ENCODE results near the gene THADA. TPM values are rescaled to one million over a fixed set of nuclear protein-coding genes. Genes with fewer than 3 reads are reported as not detected.

THADA gene
- total RNA-seq, 1 donor from 2014 or later, result 48.4 TPM

DNA sequence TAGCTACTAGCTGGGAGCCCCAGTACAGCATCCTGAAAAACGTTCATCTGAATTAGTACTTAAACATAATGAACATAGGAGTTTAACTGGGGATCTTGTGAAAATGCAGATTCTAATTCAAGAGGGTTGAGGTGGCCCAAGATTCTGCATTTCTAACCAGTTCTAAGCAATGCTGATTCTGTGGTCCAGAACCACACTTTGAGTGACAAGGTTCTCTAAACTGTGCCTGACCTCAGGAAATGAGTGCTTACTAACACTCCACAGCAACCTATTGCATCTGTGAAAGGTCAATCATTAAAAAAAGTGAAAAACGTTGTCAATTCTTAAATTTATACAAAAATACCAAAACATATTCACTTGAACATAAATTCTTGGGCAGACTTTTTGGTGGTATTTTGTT is 212.3 kb downstream of the THADA start:
- DNase-seq (ENCODE audit: low spot score), result no peak
- intact Hi-C loops (cut with micrococcal nuclease), result no loop called here
- no peaks in the 10 kb centered on the region for H3K27me3 Mint-ChIP-seq (ENCODE audit: low read depth)
- peaks cover 51% of the 10 kb centered on the region for H3K36me3 Mint-ChIP-seq (ENCODE audit: low read depth)
- peaks cover 44% of the 10 kb centered on the region for H3K4me1 Mint-ChIP-seq (ENCODE audit: low read depth)
- H3K4me3 Mint-ChIP-seq (ENCODE audit: low read depth), result no peak overlapping the region
- H3K9me3 Mint-ChIP-seq, result no peaks in the 10 kb centered on the region
- no peak overlapping the region for H3K27ac Mint-ChIP-seq

DNA sequence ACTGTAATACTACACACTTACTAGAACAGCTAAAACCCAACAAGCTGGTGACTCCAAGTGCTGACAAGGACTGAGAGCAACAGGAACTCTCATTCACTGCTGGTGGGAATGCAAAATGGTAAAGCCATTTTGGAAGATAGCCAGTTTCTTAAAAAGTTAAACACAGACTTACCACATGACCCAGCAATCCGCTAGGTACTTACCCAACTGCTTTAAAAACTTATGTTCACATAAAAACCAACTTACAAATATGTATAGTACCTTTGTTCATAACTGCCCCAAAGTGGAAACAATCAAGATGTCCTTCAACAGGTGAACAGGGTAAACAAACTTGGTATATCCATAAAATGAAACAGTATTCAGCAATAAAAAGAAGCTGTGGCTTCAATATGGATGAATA is 216.3 kb downstream of the THADA start:
- Mint-ChIP-seq H3K36me3 (ENCODE audit: low read depth) (peaks cover 50% of the 10 kb centered on the region), H3K4me3 (ENCODE audit: low read depth) (no peak overlapping the region), H3K27me3 (ENCODE audit: low read depth) (no peaks in the 10 kb centered on the region), H3K27ac (no peak overlapping the region), H3K9me3 (no peaks in the 10 kb centered on the region), H3K4me1 (ENCODE audit: low read depth) (peaks cover 33% of the 10 kb centered on the region)
- DNase-seq (ENCODE audit: low spot score), result no peak
- intact Hi-C loops (cut with micrococcal nuclease), result no loop called here

DNA sequence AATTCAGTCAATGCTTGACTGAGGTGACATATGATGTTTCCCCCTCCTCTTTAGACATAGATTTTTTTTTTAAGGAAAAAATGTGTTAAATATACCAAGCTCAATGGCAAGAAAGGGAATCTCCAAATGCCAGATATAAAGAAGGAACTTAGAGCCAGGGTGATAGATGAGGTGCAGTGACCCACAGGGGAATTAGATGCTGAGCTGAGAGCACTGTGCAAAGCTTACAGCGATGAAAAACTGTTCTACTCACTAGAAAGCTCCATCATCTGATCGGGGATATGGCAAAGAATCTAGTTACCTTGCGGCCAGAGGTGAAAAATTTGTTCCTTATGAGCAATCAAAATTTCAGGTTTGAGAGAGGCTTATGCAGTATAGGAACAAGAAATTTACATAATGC is 218.5 kb downstream of the THADA start:
- H3K27me3 Mint-ChIP-seq (ENCODE audit: low read depth), result no peaks in the 10 kb centered on the region
- H3K27ac Mint-ChIP-seq, result no peak overlapping the region
- H3K4me1 Mint-ChIP-seq (ENCODE audit: low read depth), result peaks cover 19% of the 10 kb centered on the region
- no peaks in the 10 kb centered on the region for H3K9me3 Mint-ChIP-seq
- DNase-seq (ENCODE audit: low spot score), result no peak
- intact Hi-C loops (cut with micrococcal nuclease), result no loop called here
- peaks cover 34% of the 10 kb centered on the region for H3K36me3 Mint-ChIP-seq (ENCODE audit: low read depth)
- H3K4me3 Mint-ChIP-seq (ENCODE audit: low read depth), result no peak overlapping the region

DNA sequence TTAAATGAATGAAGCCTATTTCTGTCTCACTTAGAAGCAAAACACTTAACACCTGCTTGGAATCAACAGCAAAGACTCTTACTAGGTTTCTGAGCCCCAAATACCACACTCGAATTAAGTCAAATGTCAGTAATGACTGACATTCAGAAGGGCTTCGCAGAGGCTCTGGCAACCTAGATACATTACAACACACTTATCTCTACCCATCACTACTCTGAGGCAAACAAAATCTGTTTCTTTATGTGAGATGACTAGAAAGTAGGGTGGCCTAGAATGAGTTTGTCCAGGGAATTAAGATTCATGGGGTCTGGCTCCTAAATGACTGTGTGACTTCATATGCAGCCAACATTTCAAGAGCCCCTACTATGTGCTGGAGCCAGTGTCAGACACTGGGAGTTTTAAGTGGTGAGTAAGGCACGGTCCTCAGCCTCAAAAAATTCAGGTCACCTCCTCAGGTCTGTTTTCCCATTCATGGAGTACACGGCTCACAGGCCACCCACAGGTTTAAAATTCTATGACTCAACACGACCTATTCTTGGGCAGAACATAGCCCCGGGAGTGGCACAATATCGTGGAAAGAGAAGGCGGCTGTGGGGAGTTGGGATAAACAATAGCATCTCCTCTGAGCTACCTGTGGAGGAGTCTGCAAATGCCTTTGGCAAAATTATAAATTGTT is 219.2 kb downstream of the THADA start:
- Mint-ChIP-seq H3K9me3 (no peaks in the 10 kb centered on the region), H3K4me3 (ENCODE audit: low read depth) (no peak overlapping the region), H3K27ac (no peak overlapping the region), H3K36me3 (ENCODE audit: low read depth) (peaks cover 28% of the 10 kb centered on the region), H3K4me1 (ENCODE audit: low read depth) (peaks cover 18% of the 10 kb centered on the region), H3K27me3 (ENCODE audit: low read depth) (no peaks in the 10 kb centered on the region)
- no peak for DNase-seq (ENCODE audit: low spot score)
- intact Hi-C loops (cut with micrococcal nuclease), result no loop called here

DNA sequence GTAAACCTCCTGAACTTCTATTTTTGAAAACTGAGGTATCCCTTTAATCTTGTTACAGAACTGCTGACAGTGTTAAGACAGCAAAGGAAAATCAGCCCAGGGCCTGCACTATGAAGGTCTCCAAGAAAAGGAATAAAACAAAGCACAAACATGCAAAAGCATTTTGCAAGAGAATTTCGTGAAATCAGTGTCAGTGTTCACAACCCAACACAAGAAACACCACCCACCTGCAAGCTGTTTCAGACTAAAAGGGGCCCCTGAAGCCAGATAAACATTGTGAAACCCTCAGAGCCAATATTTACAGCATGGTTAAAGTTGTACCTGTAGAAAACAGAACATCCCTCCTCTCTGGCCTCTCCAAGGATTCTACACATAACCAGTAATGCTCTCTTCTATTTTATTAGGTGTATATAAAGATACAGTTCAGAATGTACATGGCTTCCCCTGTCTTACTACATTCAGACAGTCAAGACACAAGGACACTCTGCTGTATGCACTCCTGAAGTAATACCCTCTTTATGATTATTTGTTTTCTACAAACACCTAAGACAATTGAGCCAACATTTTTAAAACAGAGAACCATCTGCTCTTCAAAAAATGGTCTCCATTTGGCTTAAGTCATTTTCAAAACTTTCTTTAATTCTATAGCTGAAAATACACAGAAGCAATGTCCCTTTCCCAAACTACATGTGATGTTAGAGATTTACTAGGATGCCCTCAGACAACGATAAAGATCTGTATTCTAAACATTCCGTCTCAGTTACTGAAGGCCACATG is 219.9 kb downstream of the THADA start:
- Mint-ChIP-seq H3K4me1 (ENCODE audit: low read depth) (peaks cover 18% of the 10 kb centered on the region), H3K27ac (no peak overlapping the region), H3K4me3 (ENCODE audit: low read depth) (no peak overlapping the region)

GRCh38 chr2:43372416-43373081 is 223.3 kb downstream of the THADA start:
- H3K27me3 Mint-ChIP-seq (ENCODE audit: low read depth), result no peaks in the 10 kb centered on the region
- DNase-seq (ENCODE audit: low spot score), result no peak
- no peak overlapping the region for H3K27ac Mint-ChIP-seq
- intact Hi-C loops (cut with micrococcal nuclease), result no loop called here
- peaks cover 13% of the 10 kb centered on the region for H3K36me3 Mint-ChIP-seq (ENCODE audit: low read depth)
- H3K4me3 Mint-ChIP-seq (ENCODE audit: low read depth), result no peak overlapping the region
- no peaks in the 10 kb centered on the region for H3K9me3 Mint-ChIP-seq
- H3K4me1 Mint-ChIP-seq (ENCODE audit: low read depth), result peaks cover 17% of the 10 kb centered on the region

More for the DNA sequence above, 219.9 kb downstream of the THADA start:
- Mint-ChIP-seq H3K9me3 (no peaks in the 10 kb centered on the region), H3K36me3 (ENCODE audit: low read depth) (peaks cover 28% of the 10 kb centered on the region), H3K27me3 (ENCODE audit: low read depth) (no peaks in the 10 kb centered on the region)
- DNase-seq (ENCODE audit: low spot score), result no peak
- intact Hi-C loops (cut with micrococcal nuclease), result no loop called here

DNA sequence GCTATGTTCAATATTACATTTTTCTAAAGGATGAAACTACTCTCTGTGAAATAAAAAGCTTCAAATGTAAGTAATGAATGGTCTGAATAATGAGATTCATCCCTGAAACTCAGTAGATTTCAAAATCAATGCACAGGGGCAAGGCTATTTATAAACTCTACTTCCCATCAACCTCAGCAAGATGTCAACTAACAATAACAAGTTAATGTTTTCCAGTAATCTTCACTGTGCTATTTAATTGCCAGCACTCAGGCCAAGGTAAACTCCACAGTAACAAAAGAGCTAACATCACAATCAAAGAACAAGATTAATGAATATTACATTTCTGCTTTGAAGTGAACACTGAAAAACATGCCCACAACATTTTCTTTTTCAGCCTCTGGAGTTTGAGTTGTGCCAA is 225.1 kb downstream of the THADA start:
- DNase-seq (ENCODE audit: low spot score), result no peak
- Mint-ChIP-seq H3K9me3 (no peaks in the 10 kb centered on the region), H3K4me1 (ENCODE audit: low read depth) (peaks cover 11% of the 10 kb centered on the region), H3K36me3 (ENCODE audit: low read depth) (peaks cover 12% of the 10 kb centered on the region), H3K27ac (no peak overlapping the region), H3K27me3 (ENCODE audit: low read depth) (no peaks in the 10 kb centered on the region), H3K4me3 (ENCODE audit: low read depth) (no peak overlapping the region)
- intact Hi-C loops (cut with micrococcal nuclease), result no loop called here

GRCh38 chr2:43370146-43370545 is 225.7 kb downstream of the THADA start:
- intact Hi-C loops (cut with micrococcal nuclease), result no loop called here
- Mint-ChIP-seq H3K4me3 (ENCODE audit: low read depth) (no peak overlapping the region), H3K27ac (no peak overlapping the region), H3K27me3 (ENCODE audit: low read depth) (no peaks in the 10 kb centered on the region), H3K4me1 (ENCODE audit: low read depth) (peaks cover 10% of the 10 kb centered on the region), H3K36me3 (ENCODE audit: low read depth) (peaks cover 12% of the 10 kb centered on the region), H3K9me3 (no peaks in the 10 kb centered on the region)
- no peak for DNase-seq (ENCODE audit: low spot score)

DNA sequence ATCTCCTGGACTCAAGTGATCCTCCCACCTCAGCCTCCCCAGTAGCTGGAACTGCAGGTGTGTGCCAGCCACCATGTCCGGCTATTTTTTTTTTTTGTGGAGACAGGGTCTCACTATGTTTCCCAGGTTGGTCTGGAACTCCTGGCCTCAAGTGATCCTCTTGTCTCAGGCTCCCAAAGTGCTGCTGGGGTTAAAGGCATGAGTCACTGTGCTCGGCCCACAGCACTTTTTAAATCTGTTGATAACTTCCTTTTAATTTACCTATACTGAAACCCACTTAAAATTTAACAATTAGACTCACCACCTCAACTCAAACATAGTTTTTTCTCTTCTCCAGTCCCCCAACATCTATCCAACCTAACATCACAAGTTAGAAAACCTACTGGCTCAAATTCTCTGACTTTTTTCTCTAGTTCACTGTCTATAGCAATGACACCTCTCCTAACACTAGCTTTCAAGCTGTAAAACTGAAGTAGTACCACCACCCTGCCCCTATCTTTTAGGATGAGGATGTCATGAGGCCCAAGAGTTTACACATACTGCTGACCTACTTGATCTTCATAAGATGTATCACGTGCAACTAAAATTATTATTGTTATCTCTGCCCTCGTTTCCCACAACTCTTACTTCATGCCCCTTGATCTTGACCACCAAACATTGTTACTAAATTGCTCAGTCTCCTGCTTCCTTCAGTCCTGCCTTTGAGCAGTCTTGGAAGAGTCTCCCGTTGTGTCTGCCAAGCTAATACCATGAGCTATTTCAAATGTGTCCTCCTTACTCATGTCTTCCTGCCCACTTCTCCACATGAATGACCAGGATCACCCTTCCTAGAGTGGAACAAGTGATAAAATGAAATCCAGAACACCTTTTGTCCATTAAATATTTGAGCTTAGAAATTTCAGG is 227.1 kb downstream of the THADA start:
- peaks cover 10% of the 10 kb centered on the region for H3K4me1 Mint-ChIP-seq (ENCODE audit: low read depth)
- intact Hi-C loops (cut with micrococcal nuclease), result no loop called here
- no peak for DNase-seq (ENCODE audit: low spot score)
- no peaks in the 10 kb centered on the region for H3K9me3 Mint-ChIP-seq
- no peak overlapping the region for H3K4me3 Mint-ChIP-seq (ENCODE audit: low read depth)
- no peak overlapping the region for H3K27ac Mint-ChIP-seq
- peaks cover 15% of the 10 kb centered on the region for H3K36me3 Mint-ChIP-seq (ENCODE audit: low read depth)
- no peaks in the 10 kb centered on the region for H3K27me3 Mint-ChIP-seq (ENCODE audit: low read depth)

- Mint-ChIP-seq H3K4me3 (ENCODE audit: low read depth) (no peak overlapping the region), H3K9me3 (no peaks in the 10 kb centered on the region), H3K27me3 (ENCODE audit: low read depth) (no peaks in the 10 kb centered on the region), H3K4me1 (ENCODE audit: low read depth) (peaks cover 10% of the 10 kb centered on the region), H3K27ac (no peak overlapping the region), H3K36me3 (ENCODE audit: low read depth) (peaks cover 15% of the 10 kb centered on the region)
- intact Hi-C loops (cut with micrococcal nuclease), result no loop called here
- DNase-seq (ENCODE audit: low spot score), result no peak
Measured at GRCh38 chr2:43367012-43367782, 228.6 kb downstream of the THADA start.

DNA sequence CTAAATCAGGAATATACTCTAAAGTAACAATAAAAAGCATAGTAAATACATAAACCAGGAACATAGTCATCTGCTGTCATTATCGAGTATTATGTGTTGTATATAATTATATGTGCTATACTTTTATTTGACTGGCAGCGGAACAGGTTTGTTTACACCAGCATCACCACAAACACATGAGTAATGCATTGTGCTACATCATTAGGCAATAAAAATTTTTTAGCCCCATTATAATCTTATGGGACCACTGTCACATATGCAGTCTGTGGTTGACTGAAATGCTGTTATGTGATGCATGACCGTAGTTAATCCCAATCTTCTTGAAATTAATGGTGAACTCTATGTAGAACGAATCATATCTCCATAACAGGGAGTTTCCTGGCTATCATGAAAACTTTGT is 232.7 kb downstream of the THADA start:
- H3K36me3 Mint-ChIP-seq (ENCODE audit: low read depth), result peaks cover 9% of the 10 kb centered on the region
- no peak for DNase-seq (ENCODE audit: low spot score)

DNA sequence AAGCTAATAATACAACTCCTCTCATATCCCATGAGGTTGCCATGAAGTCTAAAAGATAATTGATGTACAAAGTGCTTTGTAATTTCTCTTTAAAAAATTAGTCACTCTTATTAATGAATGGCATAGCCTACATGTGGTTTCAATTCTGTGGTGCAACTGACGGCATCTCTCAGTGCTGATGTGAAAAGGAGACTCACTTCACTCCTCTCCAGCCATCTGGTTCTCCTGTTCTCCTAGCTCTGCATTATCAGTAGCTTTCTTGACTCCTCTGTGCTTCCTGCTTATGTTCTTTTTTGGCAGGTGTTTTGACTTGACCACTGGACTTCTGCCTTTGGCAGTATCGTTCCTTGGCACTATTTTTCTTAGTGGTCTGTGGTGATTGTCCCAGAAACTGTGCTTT is 234.6 kb downstream of the THADA start:
- DNase-seq (ENCODE audit: low spot score), result no peak
- Mint-ChIP-seq H3K4me3 (ENCODE audit: low read depth) (no peak overlapping the region), H3K9me3 (no peaks in the 10 kb centered on the region), H3K27me3 (ENCODE audit: low read depth) (no peaks in the 10 kb centered on the region), H3K27ac (no peak overlapping the region), H3K36me3 (ENCODE audit: low read depth) (peaks cover 4% of the 10 kb centered on the region), H3K4me1 (ENCODE audit: low read depth) (peaks cover 2% of the 10 kb centered on the region)
- intact Hi-C loops (cut with micrococcal nuclease), result no loop called here

More for the DNA sequence above, 232.7 kb downstream of the THADA start:
- no peak overlapping the region for H3K27ac Mint-ChIP-seq
- peaks cover 4% of the 10 kb centered on the region for H3K4me1 Mint-ChIP-seq (ENCODE audit: low read depth)
- intact Hi-C loops (cut with micrococcal nuclease), result no loop called here
- no peaks in the 10 kb centered on the region for H3K27me3 Mint-ChIP-seq (ENCODE audit: low read depth)
- H3K9me3 Mint-ChIP-seq, result no peaks in the 10 kb centered on the region
- H3K4me3 Mint-ChIP-seq (ENCODE audit: low read depth), result no peak overlapping the region
